Sigmoid colon (tissue), 7 donors: Measurements from ENCODE around the gene HMG20A. TPM values are rescaled to one million over a fixed set of nuclear protein-coding genes. Genes with fewer than 3 reads are reported as not detected.

Source experiments
- DNase-seq: peaks from one replicate; pipeline ENCODE4 v3.0.0-alpha.2; 2019
- H3K27ac ChIP-seq, 4 donors: fragments of 200-600 bp; sonication (generic); one replicate each; pipeline ENCODE4 v1.5.1; 2016 to 2019; ENCODE audit warnings: mild to moderate bottlenecking in 1 of 4
- H3K27me3 ChIP-seq, 3 donors: fragments of 200-600 bp; sonication (generic); one replicate each; pipeline ENCODE4 v1.5.1; 2019; ENCODE audit warnings: mild to moderate bottlenecking in 1 of 3
- H3K36me3 ChIP-seq, 4 donors: fragments of 200-600 bp; sonication (generic); one replicate each; pipeline ENCODE4 v1.5.1; 2016 to 2019
- H3K4me1 ChIP-seq, 4 donors: fragments of 200-600 bp; sonication (generic); one replicate each; pipeline ENCODE4 v1.5.1; 2017 to 2019
- H3K4me3 ChIP-seq, 4 donors: fragments of 200-600 bp; sonication (generic); one replicate each; pipeline ENCODE4 v1.5.1; 2017 to 2019; ENCODE audit warnings: mild to moderate bottlenecking in 2 of 4, moderate library complexity in 1 of 4
- H3K9me3 ChIP-seq, 4 donors: fragments of 200-600 bp in 3 of 4; sonication (generic) in 3 of 4; one replicate each; pipeline versions ENCODE4 v1.5.1 to v1.6.1; 2013 to 2019
- EP300 ChIP-seq, 4 donors: sonication (generic); formaldehyde crosslinking; IDR thresholded peaks; one replicate each; pipeline ENCODE4 v1.6.1; 2017; ENCODE audit warnings: antibody characterized with exemption in 4 of 4
- POLR2A ChIP-seq, 2 donors: fragments of 450-650 bp; IDR thresholded peaks; one replicate each; pipeline ENCODE4 v1.6.1; 2016; ENCODE audit warnings: antibody characterized with exemption in 2 of 2, mild to moderate bottlenecking in 2 of 2, moderate library complexity in 2 of 2
- POLR2AphosphoS5 ChIP-seq, 4 donors: sonication (generic); formaldehyde crosslinking; IDR thresholded peaks; one replicate each; pipeline ENCODE4 v1.6.1; 2017; ENCODE audit warnings: antibody characterized with exemption in 4 of 4
- WGBS, 2 donors: extraction: QIAGEN DNeasy Blood & Tissue Kit; methylation state at CpG; one replicate each; pipeline ENCODE4 v1.1.7; 2013; 5-methylcytosine and 5-hydroxymethylcytosine counted together
- intact Hi-C: fragments of 100-400 bp; cut with DNase I; formaldehyde crosslinking; loops from one replicate; pipeline ENCODE4 v1.15.1; 2023
- polyA plus RNA-seq, 3 donors: library from polyadenylated mRNA; stranded (reverse); fragments of 200-250 nt; gene quantifications; one replicate each; pipeline ENCODE4 v1.2.3, GENCODE V29; 2013
- total RNA-seq, 4 donors: library from RNA; depleted of rRNA; stranded (reverse); fragments of >200 nt; gene quantifications; one replicate each; pipeline ENCODE4 v1.1.0, GENCODE V29; 2016
- TF ChIP-seq, protein P1 (sequence below), 4 experiments: fragments of 450-650 bp in 3 of 4; fragments of 200-600 bp in 1 of 4; IDR thresholded peaks; one replicate each; pipeline ENCODE4 v1.5.1; 2016 to 2019; ENCODE audit warnings: antibody characterized with exemption in 4 of 4, mild to moderate bottlenecking in 3 of 4, moderate library complexity in 2 of 4
- donor health status: healthy with polysubstance abuse.
- donor health status: Bipolar disorder and iron deficiency.
- donor health status: healthy.

HMG20A gene
- total and polyA plus RNA-seq, 7 donors = 7.8 to 29.0 (median 22.5) TPM

DNA sequence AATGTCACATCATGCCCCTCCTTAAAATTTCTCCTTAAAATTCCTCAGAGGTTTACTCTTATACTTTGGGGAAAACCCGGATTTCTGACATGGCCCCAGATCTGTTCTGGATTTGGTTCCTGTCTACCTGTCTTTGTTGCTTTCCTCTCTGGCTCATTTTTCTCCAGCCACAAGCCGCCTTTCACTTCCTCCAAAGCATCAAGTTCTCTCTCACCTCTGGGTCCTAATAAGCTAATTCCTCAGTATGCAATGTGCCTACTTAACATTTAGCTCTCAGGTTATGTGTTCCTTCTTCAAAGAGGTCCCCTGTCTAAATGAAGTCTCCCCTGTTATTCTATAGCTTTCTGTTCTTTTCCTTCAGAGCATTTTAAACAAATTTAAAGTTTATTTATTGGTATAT, 16.1 kb downstream of the HMG20A start:
- intact Hi-C loops = no loop called here
- H3K27ac ChIP-seq = no peak overlapping the region
- DNase-seq = no peak
- no peaks in the 10 kb centered on the region for H3K9me3 ChIP-seq
- H3K4me1 ChIP-seq = peaks cover 0 to 17% (median 13%) of the 10 kb centered on the region in 4 donors
- H3K4me3 ChIP-seq = no peak overlapping the region
- peaks cover 0 to 4% (median 0%) of the 10 kb centered on the region in 4 donors for H3K36me3 ChIP-seq
- WGBS, 2 donors = 80 to 94% methylated on average over 2 of the region's 2 CpGs
- H3K27me3 ChIP-seq = no peaks in the 10 kb centered on the region
- TF ChIP-seq EP300 (IDR thresholded peaks at IDR 0.05) (no peak), POLR2AphosphoS5 (IDR thresholded peaks at IDR 0.05) (no peak), POLR2A (IDR thresholded peaks at IDR 0.05) (no peak)
- TF ChIP-seq, protein P1, sequence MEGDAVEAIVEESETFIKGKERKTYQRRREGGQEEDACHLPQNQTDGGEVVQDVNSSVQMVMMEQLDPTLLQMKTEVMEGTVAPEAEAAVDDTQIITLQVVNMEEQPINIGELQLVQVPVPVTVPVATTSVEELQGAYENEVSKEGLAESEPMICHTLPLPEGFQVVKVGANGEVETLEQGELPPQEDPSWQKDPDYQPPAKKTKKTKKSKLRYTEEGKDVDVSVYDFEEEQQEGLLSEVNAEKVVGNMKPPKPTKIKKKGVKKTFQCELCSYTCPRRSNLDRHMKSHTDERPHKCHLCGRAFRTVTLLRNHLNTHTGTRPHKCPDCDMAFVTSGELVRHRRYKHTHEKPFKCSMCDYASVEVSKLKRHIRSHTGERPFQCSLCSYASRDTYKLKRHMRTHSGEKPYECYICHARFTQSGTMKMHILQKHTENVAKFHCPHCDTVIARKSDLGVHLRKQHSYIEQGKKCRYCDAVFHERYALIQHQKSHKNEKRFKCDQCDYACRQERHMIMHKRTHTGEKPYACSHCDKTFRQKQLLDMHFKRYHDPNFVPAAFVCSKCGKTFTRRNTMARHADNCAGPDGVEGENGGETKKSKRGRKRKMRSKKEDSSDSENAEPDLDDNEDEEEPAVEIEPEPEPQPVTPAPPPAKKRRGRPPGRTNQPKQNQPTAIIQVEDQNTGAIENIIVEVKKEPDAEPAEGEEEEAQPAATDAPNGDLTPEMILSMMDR (IDR thresholded peaks at IDR 0.05) = no peak

DNA sequence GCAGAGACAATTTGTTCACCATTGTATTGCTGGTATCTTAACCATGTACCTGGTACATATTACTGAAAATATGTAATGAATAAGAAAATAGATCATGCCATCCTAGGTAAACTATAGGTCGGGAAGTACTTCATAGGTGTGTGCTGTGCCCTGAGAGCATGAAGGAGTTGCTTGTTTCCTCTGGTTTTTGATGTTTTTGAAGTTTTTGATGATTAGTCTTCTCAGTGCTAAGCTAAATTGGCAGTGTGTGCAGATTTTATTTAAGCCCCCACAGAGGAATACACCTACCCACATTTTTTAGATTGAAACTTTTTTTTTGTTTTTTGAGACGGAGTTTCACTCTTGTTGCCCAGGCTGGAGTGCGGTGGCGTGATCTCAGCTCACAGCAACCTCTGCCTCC, 16.6 kb downstream of the HMG20A start:
- peaks cover 0 to 4% (median 0%) of the 10 kb centered on the region in 4 donors for H3K36me3 ChIP-seq
- TF ChIP-seq, protein P1 (IDR thresholded peaks at IDR 0.05) = no peak
- TF ChIP-seq POLR2AphosphoS5 (IDR thresholded peaks at IDR 0.05) (no peak), EP300 (IDR thresholded peaks at IDR 0.05) (no peak), POLR2A (IDR thresholded peaks at IDR 0.05) (no peak)
- H3K9me3 ChIP-seq = no peaks in the 10 kb centered on the region
- no peak overlapping the region for H3K27ac ChIP-seq
- intact Hi-C loops = no loop called here
- no peaks in the 10 kb centered on the region for H3K27me3 ChIP-seq
- WGBS, 2 donors = 88 to 92% methylated on average over 4 of the region's 4 CpGs
- no peak for DNase-seq
- H3K4me3 ChIP-seq = no peak overlapping the region
- peaks cover 0 to 20% (median 15%) of the 10 kb centered on the region in 4 donors for H3K4me1 ChIP-seq

DNA sequence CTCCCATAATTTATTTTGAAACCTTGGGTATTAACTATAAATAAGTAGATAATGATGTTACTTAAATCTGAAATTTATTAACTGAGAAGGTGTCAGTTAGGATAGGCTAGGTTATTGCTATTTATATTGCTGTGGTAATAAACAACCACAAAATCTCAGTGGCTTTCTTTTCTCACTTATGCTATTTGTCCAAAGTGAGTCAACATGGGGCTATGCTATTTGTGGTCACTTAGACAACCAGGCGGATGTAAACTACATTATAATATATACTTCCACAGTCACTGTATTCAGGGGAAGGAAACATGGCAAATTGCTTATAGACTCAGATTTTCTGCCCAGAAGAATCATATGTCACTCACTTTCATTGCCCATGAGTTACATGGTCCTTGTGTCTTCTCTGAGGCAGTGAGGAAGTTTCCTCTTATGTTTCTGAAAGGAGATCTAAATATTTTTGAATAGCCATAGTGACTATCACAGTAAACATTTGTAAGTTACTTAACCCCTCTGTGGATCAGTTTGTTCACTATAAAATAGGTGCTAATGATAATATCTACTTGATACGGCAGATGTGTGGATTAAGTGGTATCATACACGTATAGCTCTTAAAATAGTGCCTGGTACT, 19.8 kb downstream of the HMG20A start:
- no peak for DNase-seq
- 74 to 79% methylated on average over 3 of the region's 3 CpGs for WGBS, 2 donors
- no peaks in the 10 kb centered on the region for H3K9me3 ChIP-seq
- no peak overlapping the region for H3K27ac ChIP-seq
- peaks cover 0 to 41% (median 33%) of the 10 kb centered on the region in 4 donors for H3K4me1 ChIP-seq
- H3K36me3 ChIP-seq = no peaks in the 10 kb centered on the region
- intact Hi-C loops = no loop called here
- H3K27me3 ChIP-seq = no peaks in the 10 kb centered on the region
- TF ChIP-seq EP300 (IDR thresholded peaks at IDR 0.05) = no peak
- TF ChIP-seq POLR2A (IDR thresholded peaks at IDR 0.05) = no peak
- TF ChIP-seq, protein P1 (IDR thresholded peaks at IDR 0.05) = no peak
- no peak for TF ChIP-seq POLR2AphosphoS5 (IDR thresholded peaks at IDR 0.05)
- no peak overlapping the region for H3K4me3 ChIP-seq

DNA sequence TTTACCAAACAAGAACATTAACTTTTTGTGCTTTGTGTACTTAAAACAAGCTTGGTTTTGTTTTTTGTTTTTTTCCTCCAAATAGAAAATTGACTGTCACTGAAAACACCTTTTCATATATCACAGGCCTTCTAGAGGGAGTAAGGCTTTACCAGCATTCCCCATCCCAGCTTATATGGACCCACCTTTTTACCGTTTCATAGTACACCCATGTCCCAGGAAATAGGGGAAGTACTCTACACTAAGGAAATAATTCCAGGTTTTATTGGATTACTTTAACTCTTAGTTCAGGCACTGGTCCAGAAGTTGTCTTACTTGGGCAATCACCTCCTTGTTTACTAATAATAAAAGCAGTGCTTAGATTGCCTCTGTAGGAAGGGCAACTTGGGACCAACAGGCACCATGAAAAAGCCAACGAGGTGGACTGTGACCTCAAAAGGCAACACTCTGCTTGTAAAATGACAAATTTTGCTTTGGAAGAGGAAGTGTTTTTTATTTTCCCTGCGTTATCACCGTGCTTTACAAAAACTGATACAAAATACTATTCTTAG, 26.2 kb downstream of the HMG20A start:
- intact Hi-C loops = no loop called here
- no peaks in the 10 kb centered on the region for H3K36me3 ChIP-seq
- no peak overlapping the region for H3K27ac ChIP-seq
- H3K4me3 ChIP-seq = no peak overlapping the region
- DNase-seq = no peak
- WGBS, 2 donors = 11 to 46% methylated on average over 4 of the region's 4 CpGs
- H3K4me1 ChIP-seq = peaks cover 0 to 43% (median 28%) of the 10 kb centered on the region in 4 donors
- H3K9me3 ChIP-seq = no peaks in the 10 kb centered on the region
- no peak for TF ChIP-seq POLR2AphosphoS5 (IDR thresholded peaks at IDR 0.05)
- TF ChIP-seq, protein P1 (IDR thresholded peaks at IDR 0.05) = no peak
- TF ChIP-seq POLR2A (IDR thresholded peaks at IDR 0.05) = no peak
- TF ChIP-seq EP300 (IDR thresholded peaks at IDR 0.05) = no peak
- no peaks in the 10 kb centered on the region for H3K27me3 ChIP-seq
